ENCODE measurements around the gene PCYT1A. TPM values are rescaled to one million over a fixed set of nuclear protein-coding genes. Genes with fewer than 3 reads are reported as not detected.

PCYT1A gene
- total and polyA plus RNA-seq, 2 of the 13 experiments (the other 11 are each of a cell fraction or from before 2014, with no cell fraction given): 26.4 to 45.3 TPM

DNA sequence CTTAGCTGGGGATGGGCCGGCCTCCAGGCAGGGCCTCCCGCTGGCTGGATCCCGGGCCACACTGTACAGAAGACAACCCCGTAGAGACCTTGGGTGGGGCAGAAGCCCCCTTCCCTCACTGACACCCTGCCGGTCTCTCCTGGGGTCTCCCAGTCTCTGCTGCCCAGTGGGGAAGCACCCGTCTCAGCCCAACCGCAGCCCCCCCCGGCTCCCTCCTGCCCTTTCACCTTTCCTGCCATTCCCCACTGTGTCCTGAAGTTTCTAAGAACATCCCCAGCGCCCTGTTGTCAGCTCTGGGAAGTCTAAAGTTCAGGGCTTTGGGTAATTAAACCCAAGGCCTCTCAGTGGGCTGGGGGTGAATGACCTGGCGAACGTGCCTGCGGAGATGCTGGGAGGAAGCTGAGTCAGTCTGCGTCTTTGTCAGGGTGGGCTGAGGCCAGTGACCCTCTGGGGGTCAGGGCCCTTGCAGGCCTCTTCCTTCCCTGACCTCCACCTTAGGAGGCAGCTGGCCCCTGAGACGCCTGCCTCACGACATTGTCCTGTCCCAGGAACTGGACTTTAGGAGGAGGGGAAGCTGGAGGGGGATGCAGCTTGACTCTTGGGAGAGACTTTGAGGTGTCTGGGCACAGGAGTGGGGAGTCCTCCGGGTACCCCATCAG, 72.6 kb downstream of the PCYT1A start (continued):
- TF ChIP-seq ZHX1 (CRISPR knock-in tag; IDR thresholded peaks at IDR 0.05; ENCODE audit: low read depth) (no peak), FLYWCH1 (CRISPR knock-in tag; IDR thresholded peaks at IDR 0.05) (no peak), SOX5 (CRISPR knock-in tag; IDR thresholded peaks at IDR 0.05; ENCODE audit: borderline replicate concordance) (peak; percentile 90), CERS6 (CRISPR knock-in tag; IDR thresholded peaks at IDR 0.05) (no peak), MAZ (IDR thresholded peaks at IDR 0.05; ENCODE audit: borderline replicate concordance, low read depth, low read length) (0 out of 2 replicates have a peak, but pooled peaks have one; percentile 38), MAZ (CRISPR knock-in tag; IDR thresholded peaks at IDR 0.05; ENCODE audit: low read depth) (peak; percentile 51; the same call in 1 of the 2 replicates), KDM4B (CRISPR knock-in tag; IDR thresholded peaks at IDR 0.05) (0 out of 2 replicates have a peak, but pooled peaks have one; percentile 15)
- TF ChIP-seq, protein P1, sequence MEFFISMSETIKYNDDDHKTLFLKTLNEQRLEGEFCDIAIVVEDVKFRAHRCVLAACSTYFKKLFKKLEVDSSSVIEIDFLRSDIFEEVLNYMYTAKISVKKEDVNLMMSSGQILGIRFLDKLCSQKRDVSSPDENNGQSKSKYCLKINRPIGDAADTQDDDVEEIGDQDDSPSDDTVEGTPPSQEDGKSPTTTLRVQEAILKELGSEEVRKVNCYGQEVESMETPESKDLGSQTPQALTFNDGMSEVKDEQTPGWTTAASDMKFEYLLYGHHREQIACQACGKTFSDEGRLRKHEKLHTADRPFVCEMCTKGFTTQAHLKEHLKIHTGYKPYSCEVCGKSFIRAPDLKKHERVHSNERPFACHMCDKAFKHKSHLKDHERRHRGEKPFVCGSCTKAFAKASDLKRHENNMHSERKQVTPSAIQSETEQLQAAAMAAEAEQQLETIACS (CRISPR knock-in tag; IDR thresholded peaks at IDR 0.05): no peak
- TF ChIP-seq, protein P2, sequence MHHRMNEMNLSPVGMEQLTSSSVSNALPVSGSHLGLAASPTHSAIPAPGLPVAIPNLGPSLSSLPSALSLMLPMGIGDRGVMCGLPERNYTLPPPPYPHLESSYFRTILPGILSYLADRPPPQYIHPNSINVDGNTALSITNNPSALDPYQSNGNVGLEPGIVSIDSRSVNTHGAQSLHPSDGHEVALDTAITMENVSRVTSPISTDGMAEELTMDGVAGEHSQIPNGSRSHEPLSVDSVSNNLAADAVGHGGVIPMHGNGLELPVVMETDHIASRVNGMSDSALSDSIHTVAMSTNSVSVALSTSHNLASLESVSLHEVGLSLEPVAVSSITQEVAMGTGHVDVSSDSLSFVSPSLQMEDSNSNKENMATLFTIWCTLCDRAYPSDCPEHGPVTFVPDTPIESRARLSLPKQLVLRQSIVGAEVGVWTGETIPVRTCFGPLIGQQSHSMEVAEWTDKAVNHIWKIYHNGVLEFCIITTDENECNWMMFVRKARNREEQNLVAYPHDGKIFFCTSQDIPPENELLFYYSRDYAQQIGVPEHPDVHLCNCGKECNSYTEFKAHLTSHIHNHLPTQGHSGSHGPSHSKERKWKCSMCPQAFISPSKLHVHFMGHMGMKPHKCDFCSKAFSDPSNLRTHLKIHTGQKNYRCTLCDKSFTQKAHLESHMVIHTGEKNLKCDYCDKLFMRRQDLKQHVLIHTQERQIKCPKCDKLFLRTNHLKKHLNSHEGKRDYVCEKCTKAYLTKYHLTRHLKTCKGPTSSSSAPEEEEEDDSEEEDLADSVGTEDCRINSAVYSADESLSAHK (CRISPR knock-in tag; IDR thresholded peaks at IDR 0.05; ENCODE audit: borderline replicate concordance): no peak
